Measurements from ENCODE around the gene RET. TPM values are rescaled to one million over a fixed set of nuclear protein-coding genes. Genes with fewer than 3 reads are reported as not detected.

RET gene
- total RNA-seq, 6 experiments from 2014 or later = 0.53 to 10.2 (median 1.4) TPM

- no peaks in the 10 kb centered on the region for H3K36me3 ChIP-seq
- no peak for DNase-seq
- TF ChIP-seq CTCF (IDR thresholded peaks at IDR 0.05) (peak in 2 of 4 donors; percentile 12 to 22), POLR2A (IDR thresholded peaks at IDR 0.05) (no peak)
- intact Hi-C loops (cut with DNase I) = no loop called here
- 29% methylated on average over 6 of the region's 6 CpGs for WGBS (ENCODE audit: insufficient coverage, low coverage, low lambda C conversion rate, missing lambda C conversion rate)
- ATAC-seq = peak; percentile 84 to 93 (median 89)
- H3K9me3 ChIP-seq = no peaks in the 10 kb centered on the region
- H3K4me3 ChIP-seq = no peak overlapping the region
- peaks cover 0 to 23% (median 9%) of the 10 kb centered on the region in 4 donors for H3K4me1 ChIP-seq
- peak overlapping the region; percentile 5 to 58 (median 34) for H3K27ac ChIP-seq
- H3K27me3 ChIP-seq = no peaks in the 10 kb centered on the region
These were observed 98.1 kb downstream of the RET start for GRCh38 chr10:43174969-43175368.

GRCh38 chr10:43176271-43176670 is 99.4 kb downstream of the RET start:
- DNase-seq (no peak), ATAC-seq (no peak)
- WGBS (ENCODE audit: insufficient coverage, low coverage, low lambda C conversion rate, missing lambda C conversion rate) = 93% methylated on average over 3 of the region's 3 CpGs
- no peak for TF ChIP-seq CTCF (IDR thresholded peaks at IDR 0.05)
- TF ChIP-seq POLR2A (IDR thresholded peaks at IDR 0.05) = no peak
- no peaks in the 10 kb centered on the region for H3K27me3 ChIP-seq
- no peak overlapping the region for H3K4me3 ChIP-seq
- no peaks in the 10 kb centered on the region for H3K9me3 ChIP-seq
- intact Hi-C loops (cut with DNase I) = no loop called here
- no peaks in the 10 kb centered on the region for H3K36me3 ChIP-seq
- H3K4me1 ChIP-seq = peaks cover 0 to 23% (median 9%) of the 10 kb centered on the region in 4 donors
- no peak overlapping the region for H3K27ac ChIP-seq

DNA sequence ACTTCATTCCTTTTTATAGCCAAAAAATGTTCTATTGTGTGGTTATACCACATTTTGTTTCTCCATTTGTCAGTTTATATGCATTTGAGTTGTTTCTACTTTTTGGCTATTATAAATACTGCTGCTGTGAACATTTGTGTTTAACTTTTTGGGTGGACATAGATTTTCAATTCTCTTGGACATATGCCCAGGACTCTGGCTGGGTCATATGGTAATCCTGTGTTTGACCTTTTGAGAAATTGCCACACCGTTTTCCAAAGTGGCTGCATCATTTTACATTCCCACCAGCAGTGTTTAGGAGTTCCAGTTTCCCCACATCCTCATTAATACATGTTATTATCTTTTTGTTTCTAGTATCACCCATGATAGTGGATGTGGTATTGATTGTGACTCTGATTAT is 100.7 kb downstream of the RET start:
- TF ChIP-seq POLR2A (IDR thresholded peaks at IDR 0.05) (no peak), CTCF (IDR thresholded peaks at IDR 0.05) (no peak)
- DNase-seq (no peak), ATAC-seq (peak; percentile 58 to 74 (median 70))
- WGBS (ENCODE audit: insufficient coverage, low coverage, low lambda C conversion rate, missing lambda C conversion rate) = 23% methylated on average over 1 of the region's 1 CpG
- Histone ChIP-seq H3K9me3 (no peaks in the 10 kb centered on the region), H3K27me3 (no peaks in the 10 kb centered on the region), H3K36me3 (no peaks in the 10 kb centered on the region), H3K27ac (peak overlapping the region in 1 of 3 donors; percentile 49), H3K4me3 (no peak overlapping the region), H3K4me1 (peaks cover 0 to 23% (median 9%) of the 10 kb centered on the region in 4 donors)
- intact Hi-C loops (cut with DNase I) = no loop called here

Other genes starting within 250 kb of the RET start
- gene CSGALNACT2, start 61.4 kb downstream of the RET start, total RNA-seq = 10 to 100 TPM in 1 of 6 experiments, 1 to 10 TPM in 5; 5.4 to 11.1 (median 8.3) TPM
- under 1 TPM; 0.05 to 0.30 (median 0.12) TPM for gene RASGEF1A, start 190.0 kb downstream of the RET start, total RNA-seq

Data from right lobe of liver (tissue), 6 donors.